Neuronal stem cell (in vitro differentiated cells): ENCODE data around the gene ADCY2.
A peak's percentile ranks its signal among the peaks of the same experiment; 100 is the strongest.

Experiments used
- DNase-seq: peaks from one replicate; pipeline ENCODE4 v3.0.0-alpha.2; 2013; ENCODE audit warnings: low spot score
- H2AFZ ChIP-seq: one replicate; pipeline ENCODE4 v1.6.1; 2013; ENCODE audit warnings: mild to moderate bottlenecking, low read length, inconsistent platforms
- H2AK5ac ChIP-seq: 2 replicates; pipeline ENCODE4 v1.6.1; 2013; ENCODE audit warnings: low read depth, mild to moderate bottlenecking, inconsistent platforms, low read length, moderate library complexity, mixed read lengths
- H2BK120ac ChIP-seq: 2 replicates; pipeline ENCODE4 v1.6.1; 2013; ENCODE audit warnings: low read depth, mild to moderate bottlenecking, inconsistent platforms, low read length, moderate library complexity, mixed read lengths
- H2BK12ac ChIP-seq: one replicate; pipeline ENCODE4 v1.6.1; 2013; ENCODE audit warnings: low read length, inconsistent platforms
- H2BK15ac ChIP-seq: 2 replicates; pipeline ENCODE4 v1.6.1; 2013; ENCODE audit warnings: mild to moderate bottlenecking, low read length, inconsistent platforms, mixed read lengths
- H2BK5ac ChIP-seq: one replicate; pipeline ENCODE4 v1.6.1; 2013; ENCODE audit warnings: inconsistent platforms, mild to moderate bottlenecking, low read length, moderate library complexity
- H3K14ac ChIP-seq: one replicate; pipeline ENCODE4 v1.6.1; 2013; ENCODE audit warnings: low read length, inconsistent platforms
- H3K18ac ChIP-seq: 2 replicates; pipeline ENCODE4 v1.6.1; 2013; ENCODE audit warnings: low read length, inconsistent platforms
- H3K23ac ChIP-seq: 2 replicates; pipeline ENCODE4 v1.6.1; 2013; ENCODE audit warnings: low read depth, mild to moderate bottlenecking, mixed read lengths, low read length, inconsistent platforms; ENCODE audit not compliant: poor library complexity
- H3K27ac ChIP-seq: replicated peaks from 3 replicates; pipeline ENCODE4 v1.5.1; 2013; ENCODE audit warnings: low read length, inconsistent platforms
- H3K27me3 ChIP-seq, 3 experiments: 2 replicates each; pipeline ENCODE4 v1.6.1; 2013; ENCODE audit warnings: low read length in 3 of 3, mild to moderate bottlenecking in 2 of 3, inconsistent platforms in 1 of 3, low read depth in 1 of 3, mixed read lengths in 1 of 3, moderate library complexity in 1 of 3; ENCODE audit not compliant: control insufficient read depth in 3 of 3, insufficient read depth in 3 of 3
- H3K36me3 ChIP-seq, 2 donors: replicated peaks in 1 of 2; 2 replicates each; pipeline ENCODE4 v1.6.1; 2013; ENCODE audit warnings: low read length in 2 of 2; ENCODE audit not compliant: control insufficient read depth in 2 of 2, insufficient read depth in 2 of 2
- H3K4ac ChIP-seq: 2 replicates; pipeline ENCODE4 v1.6.1; 2013; ENCODE audit warnings: inconsistent platforms, mild to moderate bottlenecking, low read length, moderate library complexity
- H3K4me1 ChIP-seq, 2 donors: 1 replicate in 1 of 2; 2 replicates in 1 of 2; pipeline ENCODE4 v1.6.1; 2013; ENCODE audit warnings: low read length in 2 of 2, low read depth in 1 of 2; ENCODE audit not compliant: control insufficient read depth in 2 of 2, insufficient read depth in 1 of 2
- H3K4me2 ChIP-seq: one replicate; pipeline ENCODE4 v1.6.1; 2013; ENCODE audit warnings: mild to moderate bottlenecking, low read length, inconsistent platforms; ENCODE audit not compliant: insufficient read depth, poor library complexity, severe bottlenecking
- H3K4me3 ChIP-seq, 2 donors: 2 replicates each; pipeline ENCODE4 v1.5.1; 2013; ENCODE audit warnings: low read length in 2 of 2, mild to moderate bottlenecking in 2 of 2, inconsistent platforms in 1 of 2, moderate library complexity in 1 of 2
- H3K79me1 ChIP-seq: one replicate; pipeline ENCODE4 v1.6.1; 2013; ENCODE audit warnings: low read depth, mild to moderate bottlenecking, inconsistent platforms, low read length, moderate library complexity
- H3K9ac ChIP-seq: one replicate; pipeline ENCODE4 v1.6.1; 2013; ENCODE audit warnings: mild to moderate bottlenecking, low read depth, low read length, inconsistent platforms; ENCODE audit not compliant: poor library complexity
- H3K9me3 ChIP-seq, 2 donors: replicated peaks in 1 of 2; 2 replicates each; pipeline versions ENCODE3 to v1.6.1; 2013; ENCODE audit warnings: low read length in 2 of 2, mild to moderate bottlenecking in 2 of 2, inconsistent platforms in 1 of 2, low read depth in 1 of 2, mixed read lengths in 1 of 2, moderate library complexity in 1 of 2; ENCODE audit not compliant: control insufficient read depth in 2 of 2, insufficient read depth in 1 of 2
- H4K8ac ChIP-seq: one replicate; pipeline ENCODE4 v1.6.1; 2013; ENCODE audit warnings: low read depth, mild to moderate bottlenecking, inconsistent platforms, low read length, moderate library complexity
- H4K91ac ChIP-seq: one replicate; pipeline ENCODE4 v1.6.1; 2013; ENCODE audit warnings: low read length, low read depth, mild to moderate bottlenecking, inconsistent platforms; ENCODE audit not compliant: poor library complexity
- WGBS, 2 donors: extraction: QIAGEN DNeasy Blood & Tissue Kit; methylation state at CpG; one replicate each; pipeline ENCODE4 v1.1.7; 2013; ENCODE audit warnings: missing lambda C conversion rate in 2 of 2, mixed read lengths in 1 of 2; ENCODE audit not compliant: insufficient read length in 2 of 2, insufficient replicate concordance in 1 of 2; ENCODE audit errors: extremely low coverage in 2 of 2; 5-methylcytosine and 5-hydroxymethylcytosine counted together

Gene ADCY2

GRCh38 chr5:7394889-7395431 lies 978 bp upstream of the ADCY2 start:
- peak; percentile 23 for DNase-seq
- Histone ChIP-seq H2AFZ (peak overlapping the region; percentile 73), H4K8ac (no peak overlapping the region), H2BK5ac (peak overlapping the region; percentile 39), H3K4me3 (peak overlapping the region in 1 of 2 donors; percentile 89), H3K79me1 (no peaks in the 10 kb centered on the region), H3K23ac (peak overlapping the region; percentile 59), H3K9ac (peak overlapping the region; percentile 81), H3K36me3 (no peaks in the 10 kb centered on the region), H3K9me3 (no peaks in the 10 kb centered on the region), H3K4me2 (peak overlapping the region; percentile 88), H2AK5ac (peak overlapping the region; percentile 20), H3K27me3 (peaks cover 0 to 9% (median 0%) of the 10 kb centered on the region in 3 experiments), H3K18ac (peak overlapping the region; percentile 95), H3K27ac (no peak overlapping the region), H2BK12ac (peak overlapping the region; percentile 50), H4K91ac (no peak overlapping the region), H2BK15ac (peak overlapping the region; percentile 76), H3K4me1 (peaks cover 0 to 1% of the 10 kb centered on the region in 2 donors), H2BK120ac (no peak overlapping the region), H3K14ac (peak overlapping the region; percentile 75), H3K4ac (no peak overlapping the region)
- no CpG with 5 or more reads among the region's 45 CpGs for WGBS, 2 donors

- Histone ChIP-seq H3K36me3 (no peaks in the 10 kb centered on the region), H3K27ac (no peak overlapping the region)
These were observed 449 bp upstream of the ADCY2 start for GRCh38 chr5:7395432-7395946.

GRCh38 chr5:7396713-7397454 lies 946 bp downstream of the ADCY2 start:
- H3K9me3 ChIP-seq, result no peaks in the 10 kb centered on the region
- H3K79me1 ChIP-seq, result no peaks in the 10 kb centered on the region
- H2BK120ac ChIP-seq, result no peak overlapping the region
- no CpG with 5 or more reads among the region's 27 CpGs for WGBS, 2 donors
- H2AFZ ChIP-seq, result peak overlapping the region; percentile 96
- no peak overlapping the region for H4K91ac ChIP-seq
- no peak overlapping the region for H3K14ac ChIP-seq
- no peak overlapping the region for H2BK15ac ChIP-seq
- H3K9ac ChIP-seq, result no peak overlapping the region
- H4K8ac ChIP-seq, result no peak overlapping the region
- H3K4ac ChIP-seq, result no peak overlapping the region
- no peak overlapping the region for H2AK5ac ChIP-seq
- no peak overlapping the region for H3K23ac ChIP-seq
- H3K4me1 ChIP-seq, result no peaks in the 10 kb centered on the region
- DNase-seq, result no peak
- H3K36me3 ChIP-seq, result no peaks in the 10 kb centered on the region
- peak overlapping the region; percentile 95 for H3K18ac ChIP-seq
- no peak overlapping the region for H3K27ac ChIP-seq
- H2BK5ac ChIP-seq, result peak overlapping the region; percentile 4
- no peak overlapping the region for H2BK12ac ChIP-seq
- peak overlapping the region; percentile 96 for H3K4me2 ChIP-seq
- peaks cover 0 to 9% (median 0%) of the 10 kb centered on the region in 3 experiments for H3K27me3 ChIP-seq
- H3K4me3 ChIP-seq, result peak overlapping the region; percentile 77 to 89

More at GRCh38 chr5:7395432-7395946, 449 bp upstream of the ADCY2 start:
- peak overlapping the region; percentile 75 for H3K14ac ChIP-seq
- H3K4me1 ChIP-seq, result peaks cover 0 to 1% of the 10 kb centered on the region in 2 donors
- H2BK12ac ChIP-seq, result no peak overlapping the region
- peak overlapping the region; percentile 95 for H3K18ac ChIP-seq
- H3K27me3 ChIP-seq, result peaks cover 0 to 9% (median 0%) of the 10 kb centered on the region in 3 experiments
- H3K4me2 ChIP-seq, result peak overlapping the region; percentile 88
- H2AK5ac ChIP-seq, result peak overlapping the region; percentile 20
- peak overlapping the region; percentile 59 for H3K23ac ChIP-seq
- H4K8ac ChIP-seq, result no peak overlapping the region
- no peaks in the 10 kb centered on the region for H3K79me1 ChIP-seq
- H3K9ac ChIP-seq, result peak overlapping the region; percentile 81
- peak overlapping the region; percentile 73 for H2AFZ ChIP-seq
- peak overlapping the region; percentile 39 for H2BK5ac ChIP-seq
- peak overlapping the region; percentile 30 to 89 for H3K4me3 ChIP-seq
- no peak for DNase-seq
- no peak overlapping the region for H3K4ac ChIP-seq
- H4K91ac ChIP-seq, result no peak overlapping the region
- H2BK120ac ChIP-seq, result no peak overlapping the region
- WGBS, 2 donors, result no CpG with 5 or more reads among the region's 31 CpGs
- H3K9me3 ChIP-seq, result no peaks in the 10 kb centered on the region
- peak overlapping the region; percentile 76 for H2BK15ac ChIP-seq

- H2AK5ac ChIP-seq, result no peak overlapping the region
- no peak overlapping the region for H3K27ac ChIP-seq
- H2BK12ac ChIP-seq, result no peak overlapping the region
- no peak overlapping the region for H3K4ac ChIP-seq
- no peaks in the 10 kb centered on the region for H3K36me3 ChIP-seq
- no peak overlapping the region for H4K91ac ChIP-seq
- no peak overlapping the region for H4K8ac ChIP-seq
- H2BK15ac ChIP-seq, result no peak overlapping the region
- H3K4me1 ChIP-seq, result no peaks in the 10 kb centered on the region
- no peaks in the 10 kb centered on the region for H3K79me1 ChIP-seq
- H3K4me3 ChIP-seq, result no peak overlapping the region
- no peaks in the 10 kb centered on the region for H3K9me3 ChIP-seq
- H2BK120ac ChIP-seq, result no peak overlapping the region
- H3K18ac ChIP-seq, result no peak overlapping the region
- H3K9ac ChIP-seq, result no peak overlapping the region
- H3K4me2 ChIP-seq, result no peak overlapping the region
- H2BK5ac ChIP-seq, result no peak overlapping the region
- no peak overlapping the region for H2AFZ ChIP-seq
- DNase-seq, result no peak
- no peak overlapping the region for H3K14ac ChIP-seq
- H3K23ac ChIP-seq, result no peak overlapping the region
- H3K27me3 ChIP-seq, result peaks cover 0 to 9% (median 0%) of the 10 kb centered on the region in 3 experiments
These were observed 2.0 kb downstream of the ADCY2 start for GRCh38 chr5:7397937-7398336.
